Measurements from ENCODE around the gene LAMA3.

LAMA3 gene

GRCh38 chr18:23882616-23883276 lies 193.5 kb downstream of the LAMA3 start:
- no peak for TF ChIP-seq CTCF (IDR thresholded peaks at IDR 0.05; ENCODE audit: borderline replicate concordance, insufficient read depth, low read depth, low read length)
- no peak overlapping the region for H3K4me3 ChIP-seq (ENCODE audit: low read depth, low read length)

GRCh38 chr18:23883277-23883790 lies 194.1 kb downstream of the LAMA3 start:
- TF ChIP-seq CTCF (IDR thresholded peaks at IDR 0.05; ENCODE audit: borderline replicate concordance, insufficient read depth, low read depth, low read length) = no peak
- H3K4me3 ChIP-seq (ENCODE audit: low read depth, low read length) = no peak overlapping the region

- no peak for TF ChIP-seq CTCF (IDR thresholded peaks at IDR 0.05; ENCODE audit: borderline replicate concordance, insufficient read depth, low read depth, low read length)
- H3K4me3 ChIP-seq (ENCODE audit: low read depth, low read length) = no peak overlapping the region
Observed at GRCh38 chr18:23884681-23885375, 195.6 kb downstream of the LAMA3 start.

- H3K4me3 ChIP-seq (ENCODE audit: low read depth, low read length) = no peak overlapping the region
- TF ChIP-seq CTCF (IDR thresholded peaks at IDR 0.05; ENCODE audit: borderline replicate concordance, insufficient read depth, low read depth, low read length) = no peak
Observed at GRCh38 chr18:23885750-23886149, 196.5 kb downstream of the LAMA3 start.

- TF ChIP-seq CTCF (IDR thresholded peaks at IDR 0.05; ENCODE audit: borderline replicate concordance, insufficient read depth, low read depth, low read length) = no peak
- no peak overlapping the region for H3K4me3 ChIP-seq (ENCODE audit: low read depth, low read length)
Observed at GRCh38 chr18:23887035-23887434, 197.8 kb downstream of the LAMA3 start.

- TF ChIP-seq CTCF (IDR thresholded peaks at IDR 0.05; ENCODE audit: borderline replicate concordance, insufficient read depth, low read depth, low read length) = no peak
- no peak overlapping the region for H3K4me3 ChIP-seq (ENCODE audit: low read depth, low read length)
Observed at GRCh38 chr18:23887493-23887892, 198.2 kb downstream of the LAMA3 start.

GRCh38 chr18:23888881-23889280 lies 199.6 kb downstream of the LAMA3 start:
- no peak for TF ChIP-seq CTCF (IDR thresholded peaks at IDR 0.05; ENCODE audit: borderline replicate concordance, insufficient read depth, low read depth, low read length)
- no peak overlapping the region for H3K4me3 ChIP-seq (ENCODE audit: low read depth, low read length)
